Measurements from ENCODE around the gene AQP4.

- TF ChIP-seq GATA3 (IDR thresholded peaks at IDR 0.05; ENCODE audit: low read depth, low read length): no peak
- TF ChIP-seq GATA2 (IDR thresholded peaks at IDR 0.05; ENCODE audit: low read depth, low read length): no peak
These were observed 33.2 kb downstream of the AQP4 start for GRCh38 chr18:26832302-26832701.
